IMR-90 (cell line): ENCODE data around the gene SMARCA2. TPM values are rescaled to one million over a fixed set of nuclear protein-coding genes. Genes with fewer than 3 reads are reported as not detected.

Experiments
- ATAC-seq: fragments of 200-7000 bp; cut with Tn5 transposase; 2 replicates; pipeline ENCODE4 v1.9.1; 2020; ENCODE audit warnings: low read depth, mild to moderate bottlenecking, moderate library complexity
- BruUV-seq: library from RNA; stranded (reverse); fragments of 400-500 nt; replicated peaks from 2 replicates; lab custom pipeline; 2021; lab: Mats Ljungman, UMichigan
- CTCF ChIA-PET: fragments of 300-600 bp; formaldehyde crosslinking; extraction: SDS; loops from one replicate; lab custom pipeline; 2021; ENCODE audit warnings: antibody characterized with exemption; lab: Yijun Ruan, JAX
- POLR2A ChIA-PET: fragments of 300-600 bp; sonication (Branson Sonifier 250); formaldehyde crosslinking; loops from one replicate; lab custom pipeline; 2022; ENCODE audit warnings: antibody characterized with exemption; ENCODE audit not compliant: unreplicated experiment; lab: Charles Lee
- DNase-seq: peaks from one replicate; pipeline ENCODE4 v3.0.0; 2013
- H2AFZ ChIP-seq: replicated peaks from 2 replicates; pipeline ENCODE3; 2013; ENCODE audit warnings: low read length, mild to moderate bottlenecking; ENCODE audit not compliant: poor library complexity
- H2AK5ac ChIP-seq: 2 replicates; pipeline ENCODE4 v1.6.1; 2013; ENCODE audit warnings: low read depth, low read length, inconsistent platforms
- H2AK9ac ChIP-seq: replicated peaks from 2 replicates; pipeline ENCODE3; 2013; ENCODE audit warnings: mild to moderate bottlenecking, low read depth, low read length, moderate library complexity; ENCODE audit not compliant: poor library complexity
- H2BK120ac ChIP-seq: 2 replicates; pipeline ENCODE4 v1.6.1; 2013; ENCODE audit warnings: low read depth, low read length, inconsistent platforms
- H2BK15ac ChIP-seq: 3 replicates; pipeline ENCODE4 v1.6.1; 2013; ENCODE audit warnings: low read depth, low read length, inconsistent platforms
- H2BK20ac ChIP-seq: 2 replicates; pipeline ENCODE4 v1.6.1; 2013; ENCODE audit warnings: low read depth, mild to moderate bottlenecking, inconsistent platforms, low read length, moderate library complexity
- H2BK5ac ChIP-seq: 2 replicates; pipeline ENCODE4 v1.6.1; 2013; ENCODE audit warnings: mild to moderate bottlenecking, low read depth, low read length, inconsistent platforms; ENCODE audit not compliant: poor library complexity, severe bottlenecking
- H3K14ac ChIP-seq: replicated peaks from 2 replicates; pipeline ENCODE4 v1.6.1; 2013; ENCODE audit warnings: low read depth, low read length, inconsistent platforms
- H3K18ac ChIP-seq: 2 replicates; pipeline ENCODE4 v1.6.1; 2013; ENCODE audit warnings: low read depth, low read length, control low read depth
- H3K23ac ChIP-seq: 2 replicates; pipeline ENCODE4 v1.6.1; 2013; ENCODE audit warnings: low read depth, low read length, inconsistent platforms
- H3K27ac ChIP-seq: 2 replicates; pipeline ENCODE4 v1.5.1; 2013; ENCODE audit warnings: mild to moderate bottlenecking, control low read depth, low read length; ENCODE audit not compliant: insufficient read depth
- H3K27me3 ChIP-seq: 2 replicates; pipeline ENCODE4 v1.6.1; 2013; ENCODE audit warnings: low read length; ENCODE audit not compliant: control insufficient read depth, insufficient read depth
- H3K36me3 ChIP-seq: 2 replicates; pipeline ENCODE4 v1.6.1; 2013; ENCODE audit warnings: low read length, mixed read lengths; ENCODE audit not compliant: control insufficient read depth, insufficient read depth
- H3K4ac ChIP-seq: 2 replicates; pipeline ENCODE4 v1.6.1; 2013; ENCODE audit warnings: low read depth, low read length, inconsistent platforms
- H3K4me1 ChIP-seq: 2 replicates; pipeline ENCODE4 v1.6.1; 2013; ENCODE audit warnings: low read length, mixed read lengths; ENCODE audit not compliant: control insufficient read depth, insufficient read depth
- H3K4me2 ChIP-seq: 2 replicates; pipeline ENCODE4 v1.6.1; 2013; ENCODE audit warnings: low read depth, mild to moderate bottlenecking, control low read depth, low read length, moderate library complexity
- H3K4me3 ChIP-seq: 2 replicates; pipeline ENCODE4 v1.5.1; 2013; ENCODE audit warnings: low read depth, mild to moderate bottlenecking, control low read depth, low read length, moderate library complexity; ENCODE audit not compliant: insufficient read depth
- H3K56ac ChIP-seq: 2 replicates; pipeline ENCODE4 v1.6.1; 2013; ENCODE audit warnings: low read length, inconsistent platforms; ENCODE audit not compliant: insufficient read depth; ENCODE audit errors: extremely low read depth
- H3K79me1 ChIP-seq, 2 experiments: 2 replicates each; pipeline ENCODE4 v1.6.1; 2013; ENCODE audit warnings: low read length in 2 of 2, inconsistent platforms in 1 of 2, low read depth in 1 of 2
- H3K9ac ChIP-seq: 2 replicates; pipeline ENCODE4 v1.6.1; 2013; ENCODE audit warnings: low read depth, low read length, control low read depth
- H3K9me1 ChIP-seq: 2 replicates; pipeline ENCODE4 v1.6.1; 2013; ENCODE audit warnings: low read length, inconsistent platforms; ENCODE audit not compliant: insufficient read depth
- H3K9me3 ChIP-seq: 2 replicates; pipeline ENCODE4 v1.6.1; 2013; ENCODE audit warnings: low read length; ENCODE audit not compliant: control insufficient read depth, insufficient read depth
- H4K20me1 ChIP-seq: 2 replicates; pipeline ENCODE4 v1.6.1; 2013; ENCODE audit warnings: low read length, inconsistent platforms; ENCODE audit not compliant: insufficient read depth
- H4K5ac ChIP-seq: 2 replicates; pipeline ENCODE4 v1.6.1; 2013; ENCODE audit warnings: mild to moderate bottlenecking, low read depth, low read length, control low read depth
- H4K8ac ChIP-seq, 2 experiments: 2 replicates each; pipeline ENCODE4 v1.6.1; 2013; ENCODE audit warnings: low read depth in 2 of 2, low read length in 2 of 2, control low read depth in 1 of 2, inconsistent platforms in 1 of 2
- H4K91ac ChIP-seq: 2 replicates; pipeline ENCODE4 v1.6.1; 2013; ENCODE audit warnings: low read depth, low read length, inconsistent platforms; ENCODE audit not compliant: insufficient read depth
- BHLHE40 ChIP-seq: fragments of 150-350 bp; IDR thresholded peaks from 2 replicates; pipeline ENCODE4 v1.6.1; 2016; ENCODE audit warnings: mild to moderate bottlenecking, low read depth, low read length
- CEBPB ChIP-seq: IDR thresholded peaks from 2 replicates; pipeline ENCODE4 v1.6.1; 2012; ENCODE audit warnings: low read depth, low read length, improper control_type of control experiment
- CHD1 ChIP-seq: IDR thresholded peaks from 2 replicates; pipeline ENCODE4 v1.6.1; 2012; ENCODE audit warnings: low read depth, low read length, improper control_type of control experiment
- CTCF ChIP-seq: conservative IDR thresholded peaks from 2 replicates; pipeline ENCODE4 v1.5.1; 2012; ENCODE audit warnings: mild to moderate bottlenecking, low read depth, low read length, improper control_type of control experiment
- ELK1 ChIP-seq: fragments of 150-350 bp; IDR thresholded peaks from 2 replicates; pipeline ENCODE4 v1.6.1; 2016; ENCODE audit warnings: low read depth, mild to moderate bottlenecking, low read length, moderate library complexity, borderline replicate concordance
- FOS ChIP-seq: fragments of 150-350 bp; IDR thresholded peaks from 2 replicates; pipeline ENCODE4 v1.6.1; 2016; ENCODE audit warnings: low read depth, low read length
- MAFK ChIP-seq: IDR thresholded peaks from 2 replicates; pipeline ENCODE4 v1.6.1; 2012; ENCODE audit warnings: low read depth, low read length, improper control_type of control experiment
- MAZ ChIP-seq: IDR thresholded peaks from 2 replicates; pipeline ENCODE4 v1.6.1; 2012; ENCODE audit warnings: low read depth, mild to moderate bottlenecking, low read length, improper control_type of control experiment, moderate library complexity, borderline replicate concordance
- MXI1 ChIP-seq: IDR thresholded peaks from 2 replicates; pipeline ENCODE4 v1.6.1; 2012; ENCODE audit warnings: low read depth, mild to moderate bottlenecking, low read length, moderate library complexity, borderline replicate concordance
- POLR2A ChIP-seq: IDR thresholded peaks from 2 replicates; pipeline ENCODE4 v1.6.1; 2012; ENCODE audit warnings: mild to moderate bottlenecking, low read depth, low read length
- RCOR1 ChIP-seq: IDR thresholded peaks from 2 replicates; pipeline ENCODE4 v1.6.1; 2012; ENCODE audit warnings: mild to moderate bottlenecking, low read length, improper control_type of control experiment; ENCODE audit not compliant: insufficient replicate concordance
- RFX5 ChIP-seq: IDR thresholded peaks from 2 replicates; pipeline ENCODE4 v1.8.0; 2012; ENCODE audit warnings: low read depth, mild to moderate bottlenecking, low read length, moderate library complexity
- SMC3 ChIP-seq: fragments of 150-350 bp; IDR thresholded peaks from 2 replicates; pipeline ENCODE4 v1.6.1; 2016; ENCODE audit warnings: low read depth, mild to moderate bottlenecking, antibody characterized with exemption, low read length, moderate library complexity
- USF2 ChIP-seq: fragments of 150-350 bp; IDR thresholded peaks from 2 replicates; pipeline ENCODE4 v1.6.1; 2017; ENCODE audit warnings: mild to moderate bottlenecking, antibody characterized with exemption, low read length, low read depth
- WGBS, 2 experiments: methylation state at CpG; one replicate each; pipeline versions ENCODE4 v1.1.5 to v1.1.7; 2013; ENCODE audit warnings: missing lambda C conversion rate in 2 of 2; ENCODE audit not compliant: insufficient read length in 1 of 2; ENCODE audit errors: extremely low coverage in 2 of 2; 5-methylcytosine and 5-hydroxymethylcytosine counted together
- dilution Hi-C: fragments of 300-500 bp; cut with HindIII; formaldehyde crosslinking; loops from one replicate; pipeline ENCODE4 v1.14.3; 2018; ENCODE audit warnings: low sequenced_read_pairs; ENCODE audit not compliant: unreplicated experiment
- in situ Hi-C: fragments of 300-500 bp; cut with MboI; formaldehyde crosslinking; loops from 3 replicates; pipeline ENCODE4 v1.14.3; 2019; ENCODE audit warnings: low sequenced_read_pairs, inconsistent platforms, mixed read lengths
- intact Hi-C: fragments of 100-400 bp; cut with micrococcal nuclease; formaldehyde crosslinking; loops from 2 replicates; pipeline ENCODE4 v1.10.0; 2022
- polyA plus RNA-seq, 3 experiments: library from polyadenylated mRNA; depleted of rRNA; stranded (reverse); fragments of >200 nt; gene quantifications; 2 replicates each; pipeline ENCODE4 v1.2.3, GENCODE V29; 2012; ENCODE audit warnings: low replicate concordance in 1 of 3
- total RNA-seq: library from RNA; depleted of rRNA; stranded (reverse); fragments of >200 nt; gene quantifications from 2 replicates; pipeline ENCODE4 v1.2.3, GENCODE V29; 2012

The SMARCA2 gene
- total and polyA plus RNA-seq, 2 of the 4 experiments (the other 2 are of a cell fraction): 25.3 to 26.7 TPM

- Histone ChIP-seq H4K8ac (no peak overlapping the region), H3K9me3 (no peaks in the 10 kb centered on the region), H3K36me3 (peaks cover 7% of the 10 kb centered on the region), H3K9ac (no peak overlapping the region), H3K4ac (no peak overlapping the region), H3K9me1 (no peaks in the 10 kb centered on the region), H2BK5ac (no peak overlapping the region), H4K5ac (no peak overlapping the region), H3K4me3 (no peak overlapping the region), H3K18ac (no peak overlapping the region), H3K23ac (no peak overlapping the region), H3K14ac (no peak overlapping the region), H2BK120ac (no peak overlapping the region), H2AFZ (no peak overlapping the region), H2AK9ac (no peak overlapping the region), H3K27me3 (no peaks in the 10 kb centered on the region), H3K27ac (no peak overlapping the region), H3K4me2 (no peak overlapping the region), H3K79me1 (no peaks in the 10 kb centered on the region), H3K56ac (no peak overlapping the region), H2AK5ac (no peak overlapping the region), H4K91ac (no peak overlapping the region), H4K20me1 (no peaks in the 10 kb centered on the region), H2BK15ac (no peak overlapping the region), H2BK20ac (no peak overlapping the region), H3K4me1 (no peaks in the 10 kb centered on the region; the same call in 1 of the 2 replicates)
- intact Hi-C loops (no loop called here), in situ Hi-C loops (no loop called here), dilution Hi-C loops (no loop called here)
- no peak for TF ChIP-seq CHD1
- TF ChIP-seq POLR2A: no peak
- TF ChIP-seq CEBPB: no peak
- TF ChIP-seq MXI1: no peak
- TF ChIP-seq BHLHE40: no peak
- no peak for TF ChIP-seq SMC3
- TF ChIP-seq ELK1: no peak
- TF ChIP-seq RCOR1: no peak
- no peak for TF ChIP-seq MAZ
- no peak for TF ChIP-seq MAFK
- TF ChIP-seq USF2: no peak
- TF ChIP-seq CTCF: no peak
- no peak for TF ChIP-seq FOS
- TF ChIP-seq RFX5: no peak
- DNase-seq (peak; percentile 20), ATAC-seq (peak; percentile 35; the same call in 1 of the 2 replicates)
- POLR2A ChIA-PET: no interaction called here
- CTCF ChIA-PET: interaction anchor here (0.6 kb wide), 1 partner anchor 752 kb away, joined by 3 read pairs; no protein-coding TSS in a partner anchor
- no CpG with 5 or more reads among the region's 3 CpGs for WGBS, 2 experiments
- BruUV-seq: no TSS peak
Observed at GRCh38 chr9:2050236-2050635, 35.1 kb downstream of the SMARCA2 start.
